HepG2 (cell line): ENCODE measurements around the gene SMYD4. TPM values are rescaled to one million over a fixed set of nuclear protein-coding genes. Genes with fewer than 3 reads are reported as not detected.

Source experiments
- ADNP ChIP-seq: sonication (generic); formaldehyde crosslinking; IDR thresholded peaks from 2 replicates; pipeline ENCODE4 v1.4.0; 2020; ENCODE audit warnings: missing genetic modification reagents
- ATRX ChIP-seq: sonication (generic); formaldehyde crosslinking; IDR thresholded peaks from 2 replicates; pipeline ENCODE4 v1.4.0; 2020; ENCODE audit warnings: missing genetic modification reagents, borderline replicate concordance
- CBX2 ChIP-seq, 2 experiments: fragments of 200-600 bp in 1 of 2; sonication (generic); formaldehyde crosslinking in 1 of 2; IDR thresholded peaks; 2 replicates each; pipeline versions ENCODE4 v1.7.0 to v1.8.1; 2018 to 2022; ENCODE audit warnings: low read depth in 2 of 2, low read length in 1 of 2, mild to moderate bottlenecking in 1 of 2, missing genetic modification reagents in 1 of 2
- CREB1 ChIP-seq, 2 experiments: fragments of 450-650 bp in 1 of 2; IDR thresholded peaks; 2 replicates each; pipeline ENCODE4 v1.6.1; 2016 to 2017; ENCODE audit warnings: control low read depth in 1 of 2, mild to moderate bottlenecking in 1 of 2, missing compliant biosample characterization in 1 of 2, missing genetic modification characterization in 1 of 2
- ESRRA ChIP-seq: sonication (generic); formaldehyde crosslinking; IDR thresholded peaks from 2 replicates; pipeline ENCODE4 v1.5.1; 2020; ENCODE audit warnings: mild to moderate bottlenecking, low read depth, missing genetic modification reagents
- FOXJ3 ChIP-seq: sonication (generic); formaldehyde crosslinking; IDR thresholded peaks from 2 replicates; pipeline ENCODE4 v1.4.0; 2020; ENCODE audit warnings: missing genetic modification reagents, mild to moderate bottlenecking, borderline replicate concordance
- GATAD2A ChIP-seq: IDR thresholded peaks from 2 replicates; pipeline ENCODE4 v1.6.1; 2016
- KLF15 ChIP-seq: sonication (generic); formaldehyde crosslinking; IDR thresholded peaks from 2 replicates; pipeline ENCODE4 v1.8.1; 2023; ENCODE audit warnings: borderline replicate concordance, mild to moderate bottlenecking, inconsistent platforms, missing genetic modification reagents, mixed read lengths
- NFYB ChIP-seq: sonication (generic); formaldehyde crosslinking; IDR thresholded peaks from 2 replicates; pipeline ENCODE4 v1.4.0; 2020; ENCODE audit warnings: missing genetic modification reagents
- NR2F1 ChIP-seq, 2 experiments: fragments of 450-650 bp in 1 of 2; formaldehyde crosslinking in 1 of 2; IDR thresholded peaks; 2 replicates each; pipeline versions ENCODE4 v1.5.0 to v1.6.1; 2016 to 2020; ENCODE audit warnings: mild to moderate bottlenecking in 1 of 2, missing compliant biosample characterization in 1 of 2, missing genetic modification reagents in 1 of 2, moderate library complexity in 1 of 2
- PHB2 ChIP-seq: fragments of 450-650 bp; IDR thresholded peaks from 2 replicates; pipeline ENCODE4 v1.6.1; 2018; ENCODE audit not compliant: partially characterized antibody
- RAD51 ChIP-seq: fragments of 450-650 bp; IDR thresholded peaks from 2 replicates; pipeline ENCODE4 v1.6.1; 2016; ENCODE audit warnings: borderline replicate concordance
- SCMH1 ChIP-seq: sonication (generic); formaldehyde crosslinking; IDR thresholded peaks from 2 replicates; pipeline ENCODE4 v1.9.0; 2021; ENCODE audit warnings: missing genetic modification reagents, mild to moderate bottlenecking, borderline replicate concordance
- SP140L ChIP-seq: sonication (generic); formaldehyde crosslinking; IDR thresholded peaks from 2 replicates; pipeline ENCODE4 v1.4.0; 2020; ENCODE audit warnings: missing genetic modification reagents, borderline replicate concordance
- SP2 ChIP-seq: sonication (generic); formaldehyde crosslinking; IDR thresholded peaks from 2 replicates; pipeline ENCODE4 v1.5.1; 2020; ENCODE audit warnings: mild to moderate bottlenecking, missing genetic modification reagents
- TEAD3 ChIP-seq: optimal IDR thresholded peaks from 2 replicates; pipeline ENCODE3; 2016; ENCODE audit warnings: borderline replicate concordance
- YY1 ChIP-seq: IDR thresholded peaks from 2 replicates; pipeline ENCODE4 v1.6.1; 2011; ENCODE audit warnings: low read length, low read depth, moderate library complexity, mild to moderate bottlenecking; ENCODE audit not compliant: insufficient read depth, insufficient replicate concordance
- ZIK1 ChIP-seq: sonication (generic); formaldehyde crosslinking; IDR thresholded peaks from 2 replicates; pipeline ENCODE4 v1.5.0; 2020; ENCODE audit warnings: mild to moderate bottlenecking, low read depth, missing genetic modification reagents, borderline replicate concordance
- ZMYM3 ChIP-seq: sonication (generic); formaldehyde crosslinking; IDR thresholded peaks from 2 replicates; pipeline ENCODE4 v1.5.1; 2020; ENCODE audit warnings: mild to moderate bottlenecking, missing genetic modification reagents
- ZNF160 ChIP-seq: sonication (generic); formaldehyde crosslinking; IDR thresholded peaks from 2 replicates; pipeline ENCODE4 v1.8.0; 2022; ENCODE audit warnings: mild to moderate bottlenecking, inconsistent platforms, missing genetic modification reagents
- ZNF232 ChIP-seq: sonication (generic); formaldehyde crosslinking; IDR thresholded peaks from 2 replicates; pipeline ENCODE4 v1.4.0; 2020; ENCODE audit warnings: missing genetic modification reagents, borderline replicate concordance
- ZNF317 ChIP-seq: sonication (generic); formaldehyde crosslinking; IDR thresholded peaks from 2 replicates; pipeline ENCODE4 v1.5.0; 2020; ENCODE audit warnings: mild to moderate bottlenecking, missing genetic modification reagents
- ZNF703 ChIP-seq: sonication (generic); formaldehyde crosslinking; IDR thresholded peaks from 2 replicates; pipeline ENCODE4 v1.5.1; 2020; ENCODE audit warnings: missing genetic modification reagents, mild to moderate bottlenecking, moderate library complexity, borderline replicate concordance
- ZZZ3 ChIP-seq: sonication (generic); formaldehyde crosslinking; IDR thresholded peaks from 2 replicates; pipeline ENCODE4 v1.4.0; 2020; ENCODE audit warnings: missing genetic modification reagents, mild to moderate bottlenecking, borderline replicate concordance
- polyA plus RNA-seq, 8 experiments: library from polyadenylated mRNA; depleted of rRNA in 3 of 8; stranded (reverse) in 7 of 8; unstranded in 1 of 8; fragments of >200 nt; fragmentation: Illumina TruSeq in 4 of 8; extraction: Trizol in 4 of 8; gene quantifications; 2 replicates each; pipeline versions ENCODE4 v1.2.1 to v1.2.3, GENCODE V29; 2011 to 2016; ENCODE audit warnings: low read depth in 4 of 8, missing spikeins in 1 of 8, mixed read lengths in 1 of 8; ENCODE audit not compliant: insufficient read depth in 1 of 8
- total RNA-seq, 5 experiments: library from RNA; depleted of rRNA; stranded (reverse); fragments of >200 nt; fragmentation: Illumina TruSeq; extraction: Trizol; gene quantifications; 2 replicates each; pipeline ENCODE4 v1.2.3, GENCODE V29; 2016; ENCODE audit warnings: low read depth in 1 of 5
- TF ChIP-seq, protein P1 (sequence below): sonication (generic); formaldehyde crosslinking; IDR thresholded peaks from 2 replicates; pipeline ENCODE4 v1.8.0; 2023; ENCODE audit warnings: mild to moderate bottlenecking, missing genetic modification reagents
- TF ChIP-seq, protein P2 (sequence below): sonication (generic); formaldehyde crosslinking; IDR thresholded peaks from 2 replicates; pipeline ENCODE4 v1.4.0; 2020; ENCODE audit warnings: missing genetic modification reagents, borderline replicate concordance

Gene SMYD4
- total and polyA plus RNA-seq, 2 of the 13 experiments (the other 11 are each of a cell fraction or from before 2014, with no cell fraction given), result 7.4 to 11.3 TPM

DNA sequence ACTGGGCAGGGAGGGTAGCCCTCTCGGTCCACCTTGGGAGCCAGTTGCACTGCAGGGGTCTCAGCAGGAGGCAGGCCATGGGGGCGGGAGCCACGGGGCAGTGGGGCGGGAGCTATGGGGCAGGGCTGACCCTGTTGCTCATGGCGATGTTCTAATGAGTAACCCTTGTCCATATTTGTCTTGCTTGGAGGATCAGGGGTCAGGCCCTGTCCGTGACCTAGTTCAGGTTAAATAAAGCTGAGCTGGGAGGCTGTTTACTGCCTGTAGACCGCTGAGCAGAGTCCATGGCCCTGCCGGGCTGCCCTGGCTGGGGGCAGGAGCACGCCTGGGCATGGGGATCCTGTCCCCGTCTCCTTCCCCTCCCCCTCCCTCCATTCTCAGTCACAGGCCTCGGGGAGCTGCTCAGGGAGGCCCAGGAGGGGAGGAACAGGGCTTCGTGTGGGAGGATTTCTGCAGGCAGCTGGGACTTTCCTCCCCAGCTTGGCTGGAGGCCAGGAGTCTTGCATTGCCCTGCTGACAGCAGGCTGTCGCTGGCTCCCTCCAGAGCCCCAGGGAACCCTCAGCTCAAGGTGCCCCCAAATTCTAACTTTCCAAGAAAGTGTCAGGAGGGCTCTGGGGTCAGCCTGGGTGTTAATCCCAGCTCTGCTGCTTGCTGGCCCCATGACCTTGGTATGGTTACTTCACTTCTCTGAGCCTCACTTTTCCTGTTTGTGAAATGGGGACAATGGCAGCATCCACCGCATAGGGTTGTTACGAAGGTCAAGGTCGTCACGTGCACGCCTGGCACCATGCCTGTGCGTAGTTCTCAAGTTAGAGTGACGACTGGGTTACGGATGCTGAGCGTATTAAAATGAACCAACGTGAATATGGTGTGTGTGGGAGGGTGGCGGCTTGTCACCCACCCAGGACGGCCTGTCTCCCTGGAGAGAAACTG lies 93.1 kb downstream of the SMYD4 start (continued):
- peak; percentile 99 for TF ChIP-seq NR2F1 (CRISPR knock-in tag; IDR thresholded peaks at IDR 0.05)
- TF ChIP-seq GATAD2A (CRISPR knock-in tag), result peak; percentile 86
- no peak for TF ChIP-seq RAD51
- peak; percentile 46 for TF ChIP-seq CREB1 (IDR thresholded peaks at IDR 0.05)
- TF ChIP-seq CREB1 (CRISPR knock-in tag; IDR thresholded peaks at IDR 0.05), result no peak; the same call in 1 of the 2 replicates
- peak; percentile 94 for TF ChIP-seq ADNP (CRISPR knock-in tag)
- no peak for TF ChIP-seq ZIK1
- TF ChIP-seq SP140L (CRISPR knock-in tag), result no peak
- TF ChIP-seq PHB2, result no peak
- TF ChIP-seq SP2 (CRISPR knock-in tag), result 0 out of 2 replicates have a peak, but pooled peaks have one; percentile 18
- no peak; the same call in 1 of the 2 replicates for TF ChIP-seq ZNF703
- 0 out of 2 replicates have a peak, but pooled peaks have one; percentile 29 for TF ChIP-seq ZZZ3 (CRISPR knock-in tag)
- TF ChIP-seq ZNF160 (CRISPR knock-in tag), result peak; percentile 28; the same call in 1 of the 2 replicates
- peak; percentile 72 for TF ChIP-seq ZNF232 (CRISPR knock-in tag)
- peak; percentile 44 for TF ChIP-seq YY1
- TF ChIP-seq, protein P1, sequence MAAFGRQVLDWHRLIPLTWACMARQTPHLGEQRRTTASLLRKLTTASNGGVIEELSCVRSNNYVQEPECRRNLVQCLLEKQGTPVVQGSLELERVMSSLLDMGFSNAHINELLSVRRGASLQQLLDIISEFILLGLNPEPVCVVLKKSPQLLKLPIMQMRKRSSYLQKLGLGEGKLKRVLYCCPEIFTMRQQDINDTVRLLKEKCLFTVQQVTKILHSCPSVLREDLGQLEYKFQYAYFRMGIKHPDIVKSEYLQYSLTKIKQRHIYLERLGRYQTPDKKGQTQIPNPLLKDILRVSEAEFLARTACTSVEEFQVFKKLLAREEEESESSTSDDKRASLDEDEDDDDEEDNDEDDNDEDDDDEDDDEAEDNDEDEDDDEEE (CRISPR knock-in tag), result 0 out of 2 replicates have a peak, but pooled peaks have one; percentile 33
- no peak for TF ChIP-seq ZNF317 (CRISPR knock-in tag)
- TF ChIP-seq ATRX, result no peak
- TF ChIP-seq, protein P2, sequence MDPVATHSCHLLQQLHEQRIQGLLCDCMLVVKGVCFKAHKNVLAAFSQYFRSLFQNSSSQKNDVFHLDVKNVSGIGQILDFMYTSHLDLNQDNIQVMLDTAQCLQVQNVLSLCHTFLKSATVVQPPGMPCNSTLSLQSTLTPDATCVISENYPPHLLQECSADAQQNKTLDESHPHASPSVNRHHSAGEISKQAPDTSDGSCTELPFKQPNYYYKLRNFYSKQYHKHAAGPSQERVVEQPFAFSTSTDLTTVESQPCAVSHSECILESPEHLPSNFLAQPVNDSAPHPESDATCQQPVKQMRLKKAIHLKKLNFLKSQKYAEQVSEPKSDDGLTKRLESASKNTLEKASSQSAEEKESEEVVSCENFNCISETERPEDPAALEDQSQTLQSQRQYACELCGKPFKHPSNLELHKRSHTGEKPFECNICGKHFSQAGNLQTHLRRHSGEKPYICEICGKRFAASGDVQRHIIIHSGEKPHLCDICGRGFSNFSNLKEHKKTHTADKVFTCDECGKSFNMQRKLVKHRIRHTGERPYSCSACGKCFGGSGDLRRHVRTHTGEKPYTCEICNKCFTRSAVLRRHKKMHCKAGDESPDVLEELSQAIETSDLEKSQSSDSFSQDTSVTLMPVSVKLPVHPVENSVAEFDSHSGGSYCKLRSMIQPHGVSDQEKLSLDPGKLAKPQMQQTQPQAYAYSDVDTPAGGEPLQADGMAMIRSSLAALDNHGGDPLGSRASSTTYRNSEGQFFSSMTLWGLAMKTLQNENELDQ (CRISPR knock-in tag), result no peak
- no peak for TF ChIP-seq CBX2 (IDR thresholded peaks at IDR 0.05; ENCODE audit: low read depth, low read length)
- TF ChIP-seq CBX2 (CRISPR knock-in tag; IDR thresholded peaks at IDR 0.05; ENCODE audit: low read depth), result no peak
- no peak for TF ChIP-seq SCMH1 (CRISPR knock-in tag)
- no peak; the same call in 1 of the 2 replicates for TF ChIP-seq KLF15 (CRISPR knock-in tag)
- TF ChIP-seq FOXJ3, result peak; percentile 97
- 0 out of 2 replicates have a peak, but pooled peaks have one; percentile 12 for TF ChIP-seq NFYB (CRISPR knock-in tag)
- peak; percentile 95 for TF ChIP-seq ESRRA (CRISPR knock-in tag)
- peak; percentile 71 for TF ChIP-seq TEAD3 (CRISPR knock-in tag)
- peak; percentile 98 for TF ChIP-seq ZMYM3 (CRISPR knock-in tag)
